Measurements from ENCODE around the gene LILRA2.
"Not testable (repeated sequence)": the region's sequence is repeated elsewhere in the genome, so short reads cannot be mapped to it uniquely, and the experiment has no call there.

The LILRA2 gene

GRCh38 chr19:54609356-54609791 is 35.8 kb downstream of the LILRA2 start:
- no peak for DNase-seq (ENCODE audit: low read depth)

GRCh38 chr19:54612428-54612827 is 38.8 kb downstream of the LILRA2 start:
- no peak for DNase-seq (ENCODE audit: low read depth)

- no peak for DNase-seq (ENCODE audit: low read depth)
These were observed 41.1 kb downstream of the LILRA2 start for GRCh38 chr19:54614726-54615125.

- no peak for DNase-seq (ENCODE audit: low read depth)
These were observed 42.5 kb downstream of the LILRA2 start for GRCh38 chr19:54616057-54616456.

- no peak for DNase-seq (ENCODE audit: low read depth)
These were observed 43.4 kb downstream of the LILRA2 start for GRCh38 chr19:54616821-54617560.

- no peak for DNase-seq (ENCODE audit: low read depth)
These were observed 46.9 kb downstream of the LILRA2 start for GRCh38 chr19:54620464-54620863.

GRCh38 chr19:54622431-54622830 is 48.8 kb downstream of the LILRA2 start:
- DNase-seq (ENCODE audit: low read depth), result no peak

GRCh38 chr19:54624234-54624633 is 50.6 kb downstream of the LILRA2 start:
- not testable (repeated sequence) for DNase-seq (ENCODE audit: low read depth)

- DNase-seq (ENCODE audit: low read depth), result not testable (repeated sequence)
These were observed 51.5 kb downstream of the LILRA2 start for GRCh38 chr19:54624934-54625730.

- no peak for DNase-seq (ENCODE audit: low read depth)
These were observed 53.2 kb downstream of the LILRA2 start for GRCh38 chr19:54626757-54627156.

- DNase-seq (ENCODE audit: low read depth), result not testable (repeated sequence)
These were observed 54.3 kb downstream of the LILRA2 start for GRCh38 chr19:54627912-54628311.

- DNase-seq (ENCODE audit: low read depth), result not testable (repeated sequence)
These were observed 56.7 kb downstream of the LILRA2 start, which contains the start of gene LILRB1 for GRCh38 chr19:54630262-54630661. LILRB1 (plus strand) TSS chr19:54630484; CDS start chr19:54631074, 590 bp downstream.

GRCh38 chr19:54630782-54631181 is 57.2 kb downstream of the LILRA2 start:
- no peak for DNase-seq (ENCODE audit: low read depth)

- DNase-seq (ENCODE audit: low read depth), result not testable (repeated sequence)
These were observed 58.1 kb downstream of the LILRA2 start for GRCh38 chr19:54631489-54632337.

GRCh38 chr19:54632517-54632916 is 58.9 kb downstream of the LILRA2 start:
- not testable (repeated sequence) for DNase-seq (ENCODE audit: low read depth)

GRCh38 chr19:54633401-54633800 is 59.8 kb downstream of the LILRA2 start:
- no peak for DNase-seq (ENCODE audit: low read depth)

GRCh38 chr19:54636081-54636480 is 62.5 kb downstream of the LILRA2 start:
- DNase-seq (ENCODE audit: low read depth), result not testable (repeated sequence)

GRCh38 chr19:54638683-54639082 is 65.1 kb downstream of the LILRA2 start:
- DNase-seq (ENCODE audit: low read depth), result no peak
